ENCODE data around the gene TNFRSF4. TPM values are rescaled to one million over a fixed set of nuclear protein-coding genes. Genes with fewer than 3 reads are reported as not detected.

Gene TNFRSF4
- total and polyA plus RNA-seq, 4 donors, result 1.0 to 3.5 (median 1.6) TPM; not detected in 1

GRCh38 chr1:1246577-1247340 is 32.8 kb upstream of the TNFRSF4 start, which contains the start of gene C1QTNF12:
Gene C1QTNF12 (minus strand): TSS chr1:1246722. CDS start chr1:1246690, 32 bp downstream.
- no peak within 1 kb of the TSS for H3K4me3 ChIP-seq (ENCODE audit: low read length in 2 of 2)
- intact Hi-C loops (cut with DNase I), result no loop called here
- ATAC-seq (ENCODE audit: low FRiP score), result no peak

GRCh38 chr1:1245817-1246576 is 32.0 kb upstream of the TNFRSF4 start:
- DNase-seq, result no peak
- Histone ChIP-seq H3K4me1 (ENCODE audit: control insufficient read depth in 1 of 2, insufficient read depth in 2 of 2, low read length in 2 of 2) (no peaks in the 10 kb centered on the region), H3K4me3 (ENCODE audit: low read length in 2 of 2) (no peak overlapping the region), H3K36me3 (ENCODE audit: control insufficient read depth in 1 of 2, insufficient read depth in 2 of 2, low read length in 1 of 2) (no peaks in the 10 kb centered on the region), H3K27ac (ENCODE audit: low read depth in 1 of 2, low read length in 2 of 2) (no peak overlapping the region), H3K27me3 (ENCODE audit: control insufficient read depth in 1 of 2, insufficient read depth in 2 of 2, low read length in 1 of 2) (no peaks in the 10 kb centered on the region), H3K9me3 (ENCODE audit: control insufficient read depth, low read length) (no peaks in the 10 kb centered on the region)
- ATAC-seq (ENCODE audit: low FRiP score), result no peak
- intact Hi-C loops (cut with DNase I), result no loop called here
- 30 to 43% methylated on average over 37 to 45 of the region's 45 CpGs for WGBS, 2 donors

More at GRCh38 chr1:1246577-1247340, 32.8 kb upstream of the TNFRSF4 start, which contains the start of gene C1QTNF12:
- 2 to 6% methylated on average over 44 to 74 of the region's 74 CpGs for WGBS, 2 donors
- Histone ChIP-seq H3K27me3 (ENCODE audit: control insufficient read depth in 1 of 2, insufficient read depth in 2 of 2, low read length in 1 of 2) (no peaks in the 10 kb centered on the region), H3K27ac (ENCODE audit: low read depth in 1 of 2, low read length in 2 of 2) (no peak within 1 kb of the TSS), H3K36me3 (ENCODE audit: control insufficient read depth in 1 of 2, insufficient read depth in 2 of 2, low read length in 1 of 2) (no peaks in the 10 kb centered on the region), H3K4me1 (ENCODE audit: control insufficient read depth in 1 of 2, insufficient read depth in 2 of 2, low read length in 2 of 2) (no peaks in the 10 kb centered on the region), H3K9me3 (ENCODE audit: control insufficient read depth, low read length) (no peaks in the 10 kb centered on the region)
- DNase-seq, result no peak

- no peak overlapping the region for H3K27ac ChIP-seq (ENCODE audit: low read depth in 1 of 2, low read length in 2 of 2)
- no peaks in the 10 kb centered on the region for H3K9me3 ChIP-seq (ENCODE audit: control insufficient read depth, low read length)
- no peaks in the 10 kb centered on the region for H3K36me3 ChIP-seq (ENCODE audit: control insufficient read depth in 1 of 2, insufficient read depth in 2 of 2, low read length in 1 of 2)
- H3K4me3 ChIP-seq (ENCODE audit: low read length in 2 of 2), result no peak overlapping the region
- no peak for ATAC-seq (ENCODE audit: low FRiP score)
- H3K27me3 ChIP-seq (ENCODE audit: control insufficient read depth in 1 of 2, insufficient read depth in 2 of 2, low read length in 1 of 2), result no peaks in the 10 kb centered on the region
- no peaks in the 10 kb centered on the region for H3K4me1 ChIP-seq (ENCODE audit: control insufficient read depth in 1 of 2, insufficient read depth in 2 of 2, low read length in 2 of 2)
- intact Hi-C loops (cut with DNase I), result no loop called here
- no peak for DNase-seq
- WGBS, 2 donors, result 55 to 63% methylated on average over 19 to 23 of the region's 23 CpGs
These were observed 31.3 kb upstream of the TNFRSF4 start for GRCh38 chr1:1245178-1245816.

- intact Hi-C loops (cut with DNase I), result no loop called here
- WGBS, 2 donors, result 82 to 91% methylated on average over 29 to 30 of the region's 30 CpGs
- H3K4me1 ChIP-seq (ENCODE audit: control insufficient read depth in 1 of 2, insufficient read depth in 2 of 2, low read length in 2 of 2), result no peaks in the 10 kb centered on the region
- ATAC-seq (ENCODE audit: low FRiP score) (no peak), DNase-seq (no peak)
- no peaks in the 10 kb centered on the region for H3K27me3 ChIP-seq (ENCODE audit: control insufficient read depth in 1 of 2, insufficient read depth in 2 of 2, low read length in 1 of 2)
- H3K9me3 ChIP-seq (ENCODE audit: control insufficient read depth, low read length), result no peaks in the 10 kb centered on the region
- H3K27ac ChIP-seq (ENCODE audit: low read depth in 1 of 2, low read length in 2 of 2), result no peak overlapping the region
- no peak overlapping the region for H3K4me3 ChIP-seq (ENCODE audit: low read length in 2 of 2)
- H3K36me3 ChIP-seq (ENCODE audit: control insufficient read depth in 1 of 2, insufficient read depth in 2 of 2, low read length in 1 of 2), result no peaks in the 10 kb centered on the region
These were observed 30.3 kb upstream of the TNFRSF4 start for GRCh38 chr1:1244192-1244811.

- H3K27me3 ChIP-seq (ENCODE audit: control insufficient read depth in 1 of 2, insufficient read depth in 2 of 2, low read length in 1 of 2), result no peaks in the 10 kb centered on the region
- no peaks in the 10 kb centered on the region for H3K9me3 ChIP-seq (ENCODE audit: control insufficient read depth, low read length)
- 75 to 82% methylated on average over 22 to 23 of the region's 23 CpGs for WGBS, 2 donors
- intact Hi-C loops (cut with DNase I), result no loop called here
- no peak for ATAC-seq (ENCODE audit: low FRiP score)
- no peaks in the 10 kb centered on the region for H3K4me1 ChIP-seq (ENCODE audit: control insufficient read depth in 1 of 2, insufficient read depth in 2 of 2, low read length in 2 of 2)
- DNase-seq, result no peak
- no peak overlapping the region for H3K4me3 ChIP-seq (ENCODE audit: low read length in 2 of 2)
- H3K36me3 ChIP-seq (ENCODE audit: control insufficient read depth in 1 of 2, insufficient read depth in 2 of 2, low read length in 1 of 2), result no peaks in the 10 kb centered on the region
- H3K27ac ChIP-seq (ENCODE audit: low read depth in 1 of 2, low read length in 2 of 2), result no peak overlapping the region
These were observed 29.8 kb upstream of the TNFRSF4 start for GRCh38 chr1:1243807-1244191.

- no peak overlapping the region for H3K4me3 ChIP-seq (ENCODE audit: low read length in 2 of 2)
- 92 to 96% methylated on average over 17 to 23 of the region's 23 CpGs for WGBS, 2 donors
- ATAC-seq (ENCODE audit: low FRiP score), result no peak
- H3K4me1 ChIP-seq (ENCODE audit: control insufficient read depth in 1 of 2, insufficient read depth in 2 of 2, low read length in 2 of 2), result no peaks in the 10 kb centered on the region
- intact Hi-C loops (cut with DNase I), result no loop called here
- H3K27me3 ChIP-seq (ENCODE audit: control insufficient read depth in 1 of 2, insufficient read depth in 2 of 2, low read length in 1 of 2), result no peaks in the 10 kb centered on the region
- no peaks in the 10 kb centered on the region for H3K9me3 ChIP-seq (ENCODE audit: control insufficient read depth, low read length)
- no peaks in the 10 kb centered on the region for H3K36me3 ChIP-seq (ENCODE audit: control insufficient read depth in 1 of 2, insufficient read depth in 2 of 2, low read length in 1 of 2)
- no peak for DNase-seq
- H3K27ac ChIP-seq (ENCODE audit: low read depth in 1 of 2, low read length in 2 of 2), result no peak overlapping the region
These were observed 29.3 kb upstream of the TNFRSF4 start for GRCh38 chr1:1243266-1243660.

GRCh38 chr1:1242461-1243265 is 28.7 kb upstream of the TNFRSF4 start:
- no peaks in the 10 kb centered on the region for H3K27me3 ChIP-seq (ENCODE audit: control insufficient read depth in 1 of 2, insufficient read depth in 2 of 2, low read length in 1 of 2)
- intact Hi-C loops (cut with DNase I), result no loop called here
- H3K36me3 ChIP-seq (ENCODE audit: control insufficient read depth in 1 of 2, insufficient read depth in 2 of 2, low read length in 1 of 2), result no peaks in the 10 kb centered on the region
- no peak overlapping the region for H3K27ac ChIP-seq (ENCODE audit: low read depth in 1 of 2, low read length in 2 of 2)
- H3K4me1 ChIP-seq (ENCODE audit: control insufficient read depth in 1 of 2, insufficient read depth in 2 of 2, low read length in 2 of 2), result no peaks in the 10 kb centered on the region
- WGBS, 2 donors, result 90 to 92% methylated on average over 39 to 41 of the region's 41 CpGs
- ATAC-seq (ENCODE audit: low FRiP score) (no peak), DNase-seq (no peak)
- H3K4me3 ChIP-seq (ENCODE audit: low read length in 2 of 2), result no peak overlapping the region
- H3K9me3 ChIP-seq (ENCODE audit: control insufficient read depth, low read length), result no peaks in the 10 kb centered on the region

All from aorta (tissue), 5 donors.